LHCN-M2 (cell line): Measurements from ENCODE around the gene ZNRD2. TPM values are rescaled to one million over a fixed set of nuclear protein-coding genes. Genes with fewer than 3 reads are reported as not detected.

Source experiments
- DNase-seq: peaks from one replicate; pipeline ENCODE4 v3.0.0-alpha.2; 2012; ENCODE audit warnings: low read depth
- total RNA-seq: library from RNA; depleted of rRNA; stranded (reverse); fragments of >200 nt; gene quantifications from 2 replicates; pipeline ENCODE4 v1.2.3, GENCODE V29; 2014

ZNRD2 gene
- total RNA-seq, 1 experiment from 2014 or later, result 57.8 TPM

DNA sequence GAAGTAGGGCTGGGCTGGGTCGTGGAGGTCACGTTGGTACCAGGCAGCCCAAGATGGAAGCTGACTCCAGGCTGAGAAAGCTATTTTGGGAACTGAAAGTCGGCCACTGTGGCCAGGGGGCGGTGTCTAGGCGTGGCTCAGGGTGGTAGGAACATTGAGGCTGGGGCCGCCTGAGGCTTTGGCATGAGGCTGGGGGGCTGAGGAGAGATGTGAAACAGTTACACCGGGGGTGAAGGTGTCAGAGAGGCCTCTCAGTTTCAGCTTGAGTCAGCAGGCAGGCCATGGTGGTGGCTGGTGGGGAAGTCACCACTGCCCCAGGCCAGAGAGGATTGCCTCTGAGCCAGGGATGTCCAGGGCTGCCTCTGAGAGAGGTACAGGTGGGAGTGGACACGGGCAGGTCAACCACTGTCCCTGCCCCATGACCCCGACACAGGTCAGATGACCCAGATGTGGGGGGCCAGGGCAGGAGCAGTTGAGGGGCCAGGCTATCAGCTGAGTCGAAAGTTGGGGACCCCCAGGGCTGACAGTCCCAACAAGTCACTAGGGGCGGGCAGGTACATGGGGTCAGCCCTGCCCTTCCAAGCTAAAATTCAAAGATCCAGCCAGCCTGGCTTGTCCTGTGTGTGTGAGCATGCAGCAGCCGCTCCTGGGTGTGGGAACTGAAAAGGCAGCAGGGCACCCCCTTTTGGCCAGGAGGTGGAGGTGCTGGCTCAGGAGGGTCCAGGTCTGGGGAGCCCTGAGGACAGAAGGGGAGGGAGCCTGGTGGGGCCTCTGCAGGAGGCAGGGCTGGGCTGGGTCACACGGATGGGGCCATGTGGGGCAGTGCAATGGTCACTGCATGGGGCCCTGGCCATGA lies 18.1 kb downstream of the ZNRD2 start:
- no peak for DNase-seq

DNA sequence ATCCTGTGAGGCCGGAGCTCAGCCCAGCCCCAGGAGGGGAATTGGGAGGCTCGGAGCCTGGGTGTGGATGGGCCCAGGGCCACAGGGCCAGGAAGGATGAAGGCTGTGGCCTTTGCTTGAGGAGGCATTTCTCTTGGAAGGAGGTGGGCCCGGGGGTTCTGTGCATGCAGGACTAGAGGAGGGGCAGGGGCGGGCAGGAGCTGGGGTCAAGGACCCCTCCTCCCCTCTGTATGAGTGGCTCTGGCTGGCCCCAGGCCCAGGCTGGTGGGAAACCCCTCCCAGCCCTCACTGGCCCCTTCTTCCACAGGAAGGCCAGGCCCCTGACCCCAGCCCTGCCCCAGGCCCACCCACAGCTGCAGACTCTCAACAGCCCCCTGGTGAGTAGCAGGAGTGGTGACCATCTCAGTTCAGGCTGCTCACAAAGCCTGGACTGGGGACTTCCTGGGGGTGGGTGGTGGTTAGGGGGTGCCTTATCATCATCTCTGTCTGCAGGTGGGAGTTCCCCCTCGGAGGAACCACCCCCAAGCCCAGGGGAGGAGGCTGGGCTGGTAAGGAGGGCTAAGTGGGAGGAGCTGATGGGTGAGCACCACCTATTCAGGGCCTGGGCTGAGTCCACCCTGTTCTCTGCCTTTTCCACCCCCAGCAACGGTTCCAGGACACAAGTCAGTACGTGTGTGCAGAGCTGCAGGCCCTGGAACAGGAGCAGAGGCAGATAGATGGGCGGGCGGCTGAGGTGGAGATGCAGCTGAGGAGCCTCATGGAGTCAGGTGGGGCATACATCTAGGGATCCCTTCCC lies 19.4 kb downstream of the ZNRD2 start:
- no peak for DNase-seq

DNA sequence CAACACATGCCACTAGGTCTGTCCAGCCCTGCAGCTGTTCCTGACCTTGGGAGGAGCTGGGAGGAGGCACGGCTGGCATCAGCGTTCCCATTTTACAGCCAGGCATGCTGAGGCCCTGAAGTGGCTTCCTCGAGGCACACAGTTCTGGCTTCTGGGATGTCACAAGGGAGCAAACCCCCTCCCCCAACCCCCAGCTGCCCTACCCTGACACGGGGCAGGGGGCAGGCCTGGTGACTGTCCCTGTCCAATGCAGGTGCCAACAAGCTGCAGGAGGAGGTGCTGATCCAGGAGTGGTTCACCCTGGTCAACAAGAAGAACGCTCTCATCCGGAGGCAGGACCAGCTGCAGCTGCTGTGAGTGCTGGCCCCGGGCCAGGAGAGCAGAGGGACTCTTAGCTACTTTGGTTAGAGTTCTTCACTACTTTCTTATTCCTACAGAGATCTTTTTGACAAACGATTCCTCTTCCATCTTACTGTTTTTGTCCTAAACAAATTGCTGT lies 20.0 kb downstream of the ZNRD2 start:
- peak; percentile 87 for DNase-seq

DNA sequence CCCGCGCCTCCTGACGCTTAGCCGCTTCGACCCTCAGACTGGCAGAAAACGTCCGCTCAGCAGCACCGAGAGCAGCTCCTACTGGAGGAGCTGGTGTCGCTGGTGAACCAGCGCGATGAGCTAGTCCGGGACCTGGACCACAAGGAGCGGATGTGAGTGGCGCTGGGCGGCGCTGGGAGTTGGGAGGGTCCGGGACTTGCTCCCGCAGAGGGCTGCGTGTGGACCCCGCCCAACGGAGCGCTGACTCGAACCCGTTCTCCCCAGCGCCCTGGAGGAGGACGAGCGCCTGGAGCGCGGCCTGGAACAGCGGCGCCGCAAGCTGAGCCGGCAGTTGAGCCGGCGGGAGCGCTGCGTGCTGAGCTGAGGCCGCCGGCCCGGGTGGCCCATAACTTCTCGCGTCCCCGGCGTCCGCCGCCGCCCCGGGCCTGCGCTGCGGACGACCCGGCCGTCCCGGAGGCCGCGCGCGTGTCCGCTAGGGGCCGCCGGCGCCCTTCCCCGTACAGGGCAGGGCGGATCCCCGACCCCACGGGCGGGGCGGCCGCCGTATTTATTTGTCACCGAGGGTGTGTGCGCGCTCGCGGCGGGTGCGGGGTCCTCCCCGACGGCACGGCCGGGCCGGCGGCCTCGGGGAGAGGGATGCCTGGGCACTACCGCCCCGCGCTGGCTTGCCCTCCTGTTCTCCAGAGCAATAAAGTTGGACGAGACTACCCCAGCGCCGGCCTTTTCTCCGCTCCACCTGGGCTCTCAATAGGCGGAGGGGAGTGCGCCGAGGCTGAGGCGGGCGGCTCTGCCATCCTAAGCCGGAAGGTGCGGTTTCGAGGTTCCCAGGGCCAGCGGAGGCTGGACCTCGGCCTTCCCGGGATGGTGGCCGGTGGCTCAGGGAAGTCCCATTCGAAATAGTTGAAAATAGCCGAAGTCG lies 21.9 kb downstream of the ZNRD2 start:
- DNase-seq, result no peak

GRCh38 chr11:65592858-65593517 lies 22.7 kb downstream of the ZNRD2 start:
- no peak for DNase-seq

DNA sequence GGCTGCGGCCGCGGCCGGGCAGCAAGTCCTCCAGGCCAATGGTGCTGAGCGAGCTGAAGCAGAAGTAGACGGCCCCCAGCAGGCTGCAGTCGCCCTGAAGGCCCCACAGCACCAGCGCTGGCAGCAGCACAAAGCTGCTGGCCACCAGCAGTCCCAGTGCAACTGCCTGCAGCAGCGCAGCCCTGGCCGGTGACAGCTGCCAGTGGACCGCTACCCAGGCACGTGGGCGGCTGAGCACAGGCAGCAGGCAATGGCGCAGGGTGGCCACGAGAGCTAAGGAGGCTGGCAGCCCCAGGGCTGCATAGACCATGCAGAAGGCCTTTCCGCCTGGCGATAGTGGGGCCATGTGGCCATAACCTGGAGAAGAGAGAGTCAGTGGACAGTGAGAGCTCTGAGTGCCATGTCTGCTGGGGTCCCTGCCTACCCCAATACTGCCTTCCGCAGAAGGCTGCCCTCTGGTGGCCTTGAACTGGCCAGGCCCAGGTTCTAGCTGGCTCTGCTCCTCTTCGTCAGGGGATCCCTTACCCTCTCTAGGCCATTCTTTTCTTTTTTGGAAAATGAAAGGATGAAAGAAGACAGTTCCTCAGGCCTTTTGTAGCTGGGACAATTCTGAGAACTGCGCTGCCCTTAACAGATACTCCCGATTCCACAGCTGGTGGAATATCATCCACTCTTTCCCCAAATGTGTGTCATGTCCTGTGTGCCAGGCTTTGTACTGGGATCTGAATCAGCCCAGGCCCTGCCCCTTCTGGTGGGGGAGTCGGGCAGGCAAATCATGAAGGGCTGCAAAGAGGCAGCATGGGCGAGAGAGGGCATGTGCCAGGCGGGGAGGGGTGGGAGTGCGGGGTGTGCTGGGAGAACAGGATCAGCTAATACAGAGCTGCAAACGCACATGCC lies 23.5 kb downstream of the ZNRD2 start:
- DNase-seq, result no peak

DNA sequence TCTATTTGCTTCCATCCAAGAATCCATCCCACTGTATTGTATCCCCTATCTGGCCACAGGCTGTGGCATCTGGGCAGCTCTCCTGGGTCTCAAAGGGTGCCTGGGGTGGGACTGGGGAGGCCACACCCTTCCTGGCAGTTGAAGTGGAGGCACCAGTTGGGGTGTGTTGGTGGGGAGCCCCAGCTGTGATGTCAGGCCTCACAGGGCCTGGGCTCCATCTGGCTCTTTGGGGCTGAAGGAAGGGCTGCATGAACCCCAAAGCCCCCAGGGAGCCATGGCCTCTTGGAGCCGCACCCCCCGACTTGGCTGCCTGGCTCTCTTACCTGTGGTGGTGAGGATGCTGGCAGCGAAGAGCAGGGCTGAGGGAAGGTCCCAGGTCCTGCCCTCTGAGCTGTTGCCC lies 24.9 kb downstream of the ZNRD2 start:
- DNase-seq, result no peak

DNA sequence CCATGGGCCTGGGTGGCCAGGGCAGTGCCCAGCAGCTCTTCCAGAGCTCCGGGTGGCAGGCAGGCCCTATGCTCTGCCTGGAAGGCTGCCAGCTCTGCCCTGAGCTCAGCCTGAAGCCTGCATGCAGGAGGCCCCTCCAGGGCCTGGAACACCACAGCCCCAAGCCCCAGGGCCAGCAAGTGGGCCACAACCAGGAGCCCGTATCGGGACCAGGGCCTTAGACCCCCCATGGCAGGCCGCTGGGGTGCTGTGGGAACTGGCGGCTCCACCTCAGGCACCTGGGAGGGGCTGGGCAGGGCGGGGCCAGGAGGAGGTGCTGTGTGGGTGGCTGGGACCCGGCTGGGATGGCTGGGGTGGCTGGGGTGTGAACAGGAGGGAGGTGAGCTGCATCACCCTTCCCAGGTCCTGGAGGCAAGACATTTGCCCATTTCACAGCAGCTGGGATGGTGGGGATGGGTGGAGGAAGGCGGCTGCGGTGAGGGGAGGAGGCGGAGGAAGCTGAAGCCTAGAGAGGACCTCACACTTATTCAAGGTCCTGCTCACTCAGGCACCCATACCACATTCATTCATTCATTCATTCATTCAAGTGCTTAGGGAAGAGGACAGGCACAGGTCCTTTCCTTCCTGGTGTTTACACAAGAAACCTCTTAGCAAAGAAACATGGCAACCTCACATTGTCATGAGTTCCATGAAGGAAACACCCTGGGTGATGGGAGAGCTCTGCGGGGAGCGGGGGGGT lies 25.4 kb downstream of the ZNRD2 start, which contains the start of gene KCNK7:
Gene KCNK7, minus strand, starts transcription at position 258 of the 739 bp plus-strand sequence. Its CDS starts 28 bp downstream, at position 230.
- DNase-seq, result no peak

- DNase-seq, result no peak
These were observed 26.2 kb downstream of the ZNRD2 start for GRCh38 chr11:65596520-65596919.

DNA sequence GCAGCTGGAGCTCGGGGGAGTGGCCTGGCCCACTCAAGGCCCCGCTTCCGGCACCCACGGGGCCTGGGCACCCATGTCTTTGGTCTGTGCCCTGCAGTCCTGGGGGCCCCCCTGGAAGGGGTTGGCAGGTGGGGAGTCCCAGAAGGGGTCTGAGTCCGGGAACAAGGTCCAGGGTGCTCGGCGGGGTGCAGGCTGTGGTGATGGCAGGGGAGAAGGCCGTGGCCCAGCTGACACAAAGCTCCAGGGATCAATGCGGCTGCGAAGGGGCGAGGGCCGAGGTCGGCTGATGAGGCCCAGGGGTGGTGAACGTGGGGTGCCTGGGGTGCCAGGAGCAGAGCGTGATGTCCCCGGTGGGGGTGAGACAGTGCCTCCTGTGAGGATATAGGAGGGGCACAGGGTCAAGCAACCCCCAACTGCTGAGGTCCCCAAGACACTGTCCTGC lies 28.0 kb downstream of the ZNRD2 start:
- DNase-seq, result no peak

- DNase-seq, result no peak
These were observed 29.1 kb downstream of the ZNRD2 start for GRCh38 chr11:65599216-65599954.

- DNase-seq, result no peak
These were observed 29.6 kb downstream of the ZNRD2 start for GRCh38 chr11:65599955-65600246.

GRCh38 chr11:65604258-65604657 lies 34.0 kb downstream of the ZNRD2 start:
- no peak for DNase-seq

DNA sequence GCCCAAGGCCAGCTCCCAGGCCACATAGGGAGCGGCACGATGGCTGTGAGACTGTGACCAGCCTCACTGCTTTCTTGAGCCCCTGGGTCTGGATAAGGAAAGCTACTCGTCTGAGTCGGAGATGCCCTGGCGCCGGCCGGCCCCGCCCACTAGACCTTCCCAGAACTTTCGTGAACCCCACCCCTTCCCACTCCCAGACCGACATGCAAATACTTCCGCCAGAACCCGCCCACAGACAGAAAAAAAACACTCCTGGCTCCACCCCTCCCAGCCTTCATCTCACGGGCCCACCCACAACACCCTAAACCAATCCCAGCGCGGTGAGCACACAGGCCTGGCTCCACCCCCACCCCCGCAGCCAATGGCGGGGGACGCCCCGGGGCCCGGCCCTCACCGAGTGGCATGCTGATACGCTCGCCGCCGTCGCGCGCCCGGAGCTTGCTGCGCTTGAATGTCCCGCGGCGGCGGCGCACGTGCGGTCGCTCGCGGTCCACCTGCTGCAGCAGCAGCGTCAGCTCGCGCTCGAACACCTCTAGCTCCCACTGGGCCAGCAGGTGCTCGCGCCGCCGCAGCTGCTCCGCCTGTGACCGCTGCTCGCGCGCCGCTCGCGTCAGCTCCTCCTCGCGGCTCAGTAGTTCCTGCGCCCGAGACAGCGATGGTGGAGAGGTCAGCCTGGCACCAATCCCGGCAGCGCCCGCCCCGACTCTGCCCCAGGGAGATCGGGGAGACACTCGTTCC lies 36.8 kb downstream of the ZNRD2 start:
- DNase-seq, result peak; percentile 37

DNA sequence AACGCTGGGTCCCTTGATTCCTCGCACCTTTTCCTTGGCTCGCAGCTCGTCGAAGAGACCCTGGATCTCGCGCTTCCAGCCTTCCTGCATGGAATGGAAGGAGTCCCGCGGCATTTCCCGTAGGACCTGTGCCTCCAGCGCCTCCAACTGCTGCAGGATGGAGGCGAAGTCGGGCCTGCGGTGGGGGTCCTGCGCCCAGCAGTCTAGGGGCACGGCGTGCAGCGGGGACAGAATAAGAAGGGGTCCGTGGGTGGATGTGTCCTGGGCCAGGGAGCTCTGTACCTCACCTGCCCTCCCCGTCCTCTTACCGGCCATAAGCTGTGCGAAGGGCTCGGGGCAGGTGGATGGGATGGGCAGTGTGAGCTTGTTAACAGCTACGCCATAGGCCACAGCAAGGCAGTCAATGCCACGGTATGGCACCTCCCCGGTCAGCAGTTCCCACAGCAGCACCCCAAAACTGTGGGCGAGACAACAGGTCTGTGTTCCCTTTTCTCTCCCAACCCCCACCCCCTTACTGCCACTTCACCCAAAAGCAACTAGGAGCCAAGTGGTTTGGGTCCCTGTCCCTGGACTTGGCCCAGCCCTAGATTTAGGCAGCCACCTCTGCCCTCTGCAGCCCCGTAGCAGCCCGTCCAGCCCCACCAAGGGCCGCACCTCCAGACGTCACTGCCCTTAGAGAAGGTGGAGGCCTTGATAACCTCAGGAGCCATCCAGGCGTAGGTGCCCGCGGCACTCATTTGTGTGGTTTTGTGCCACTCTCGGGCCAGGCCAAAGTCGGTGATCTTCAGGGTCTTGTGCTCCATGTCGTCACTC lies 37.5 kb downstream of the ZNRD2 start:
- DNase-seq, result no peak

DNA sequence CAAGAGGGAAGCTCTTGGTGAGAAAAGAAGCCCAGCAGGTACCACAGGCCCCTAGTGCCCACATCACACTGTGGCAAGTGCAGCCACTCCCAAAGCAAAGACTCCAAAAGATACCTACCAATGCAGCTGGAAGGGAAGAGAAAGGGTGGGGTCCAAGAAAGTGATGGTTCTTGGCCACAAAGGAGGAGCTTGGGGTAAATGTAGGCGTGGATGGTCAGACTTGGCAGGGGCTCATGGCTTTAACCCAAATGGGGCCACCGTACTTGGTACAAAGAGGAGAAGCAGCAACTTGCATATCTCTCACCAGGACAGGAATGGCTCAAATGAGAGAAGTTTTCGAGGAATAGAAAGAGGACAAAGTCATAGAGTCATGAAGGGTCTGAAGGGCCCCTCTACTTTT lies 39.0 kb downstream of the ZNRD2 start:
- no peak for DNase-seq

- no peak for DNase-seq
These were observed 39.4 kb downstream of the ZNRD2 start for GRCh38 chr11:65609665-65610064.
